Measurements from ENCODE around the gene ARHGAP45. TPM values are rescaled to one million over a fixed set of nuclear protein-coding genes. Genes with fewer than 3 reads are reported as not detected.
A peak's percentile ranks its signal among the peaks of the same experiment; 100 is the strongest.

Gene ARHGAP45
- total and polyA plus RNA-seq, 7 experiments from 2014 or later, result 305 to 1,030 (median 779) TPM

- ATAC-seq, result peak; percentile 63
- ChIA-PET POLR2A (interaction anchor here (0.6 to 9.4 kb wide), 23 partner anchors 8 to 449 kb away, joined by 3 to 342 read pairs (median 5); partner anchors contain the start of genes ARHGAP45, CIRBP, CNN2 and GPX4), CTCF (interaction anchor here (0.6 to 3.1 kb wide), 10 partner anchors 10 to 1706 kb away, joined by 3 to 13 read pairs (median 4); partner anchors contain the start of genes CIRBP, CNN2 and RNU6-2)
- Histone ChIP-seq H3K9me3 (ENCODE audit: control insufficient read depth in 2 of 3, low read length in 3 of 3) (no peaks in the 10 kb centered on the region), H3K36me3 (ENCODE audit: control insufficient read depth in 2 of 3, insufficient read depth in 3 of 3, low read length in 3 of 3) (peaks cover 6 to 46% (median 7%) of the 10 kb centered on the region in 3 experiments), H3K4me1 (ENCODE audit: control insufficient read depth in 2 of 2, insufficient read depth in 2 of 2, low read length in 2 of 2) (peaks cover 30 to 42% of the 10 kb centered on the region in 2 donors), H3K27me3 (ENCODE audit: control insufficient read depth in 2 of 2, insufficient read depth in 2 of 2, low read length in 2 of 2) (no peaks in the 10 kb centered on the region), H3K4me3 (ENCODE audit: low read length) (peak overlapping the region; percentile 74), H3K27ac (ENCODE audit: low read depth, low read length) (peak overlapping the region; percentile 74)
- H3K27me3 Mint-ChIP-seq, result no peaks in the 10 kb centered on the region
- peaks cover 0 to 2% (median 0%) of the 10 kb centered on the region in 11 donors for H3K9me3 Mint-ChIP-seq
- H3K4me3 Mint-ChIP-seq, result peak overlapping the region; percentile 95 to 100 (median 98)
- H3K36me3 Mint-ChIP-seq, result peaks cover 6 to 30% (median 14%) of the 10 kb centered on the region in 5 donors
- H3K4me1 Mint-ChIP-seq, result peaks cover 24 to 59% (median 49%) of the 10 kb centered on the region in 7 donors
- peak; percentile 70 to 90 (median 87) for DNase-seq
- intact Hi-C loops (cut with micrococcal nuclease), result loop anchor here (1.0 to 5.0 kb wide), 8 partner anchors 12 to 165 kb away; partner anchors contain the start of genes ARHGAP45 (in 2 of the 2), RNU6-2 (in 2 of the 2), TMEM259 (in 2 of the 2) and POLR2E (in 1 of the 2)
- peak overlapping the region; percentile 79 to 98 (median 95) for H3K27ac Mint-ChIP-seq
Measured at GRCh38 chr19:1040476-1041271, 26.3 kb upstream of the ARHGAP45 start.

- Histone ChIP-seq H3K36me3 (ENCODE audit: control insufficient read depth in 2 of 3, insufficient read depth in 3 of 3, low read length in 3 of 3) (peaks cover 2 to 46% (median 6%) of the 10 kb centered on the region in 3 experiments), H3K27me3 (ENCODE audit: control insufficient read depth in 2 of 2, insufficient read depth in 2 of 2, low read length in 2 of 2) (no peaks in the 10 kb centered on the region), H3K27ac (ENCODE audit: low read depth, low read length) (peak overlapping the region; percentile 74), H3K4me3 (ENCODE audit: low read length) (peak overlapping the region; percentile 74), H3K9me3 (ENCODE audit: control insufficient read depth in 2 of 3, low read length in 3 of 3) (no peaks in the 10 kb centered on the region), H3K4me1 (ENCODE audit: control insufficient read depth in 2 of 2, insufficient read depth in 2 of 2, low read length in 2 of 2) (peaks cover 30 to 42% of the 10 kb centered on the region in 2 donors)
- intact Hi-C loops (cut with micrococcal nuclease), result loop anchor here (2.0 to 5.0 kb wide), 4 partner anchors 15 to 151 kb away; partner anchors contain the start of genes ARHGAP45 (in 1 of the 2) and POLR2E (in 1 of the 2)
- DNase-seq (no peak), ATAC-seq (no peak)
- POLR2A ChIA-PET, result interaction anchor here (0.7 to 9.4 kb wide), 14 partner anchors 10 to 227 kb away, joined by 3 to 342 read pairs (median 8); partner anchors contain the start of genes ARHGAP45, CIRBP, CNN2 and GPX4
- Mint-ChIP-seq H3K4me3 (peak overlapping the region; percentile 95 to 100 (median 98)), H3K36me3 (peaks cover 6 to 25% (median 13%) of the 10 kb centered on the region in 5 donors), H3K27me3 (no peaks in the 10 kb centered on the region), H3K27ac (peak overlapping the region in 8 of 9 donors; percentile 79 to 98 (median 96)), H3K4me1 (peaks cover 24 to 53% (median 43%) of the 10 kb centered on the region in 7 donors), H3K9me3 (peaks cover 0 to 2% (median 0%) of the 10 kb centered on the region in 11 donors)
- CTCF ChIA-PET, result interaction anchor here (0.6 to 3.1 kb wide), 6 partner anchors 8 to 1706 kb away, joined by 3 to 13 read pairs (median 3); no protein-coding TSS in a partner anchor
Measured at GRCh38 chr19:1041272-1041834, 25.6 kb upstream of the ARHGAP45 start.

- Mint-ChIP-seq H3K27me3 (no peaks in the 10 kb centered on the region), H3K4me1 (peaks cover 24 to 46% (median 39%) of the 10 kb centered on the region in 7 donors), H3K9me3 (peaks cover 0 to 2% (median 0%) of the 10 kb centered on the region in 11 donors), H3K36me3 (peaks cover 6 to 22% (median 11%) of the 10 kb centered on the region in 5 donors), H3K4me3 (peak overlapping the region in 5 of 10 donors; percentile 57 to 100 (median 98)), H3K27ac (peak overlapping the region in 1 of 9 donors; percentile 48)
- Histone ChIP-seq H3K36me3 (ENCODE audit: control insufficient read depth in 2 of 3, insufficient read depth in 3 of 3, low read length in 3 of 3) (peaks cover 0 to 49% (median 6%) of the 10 kb centered on the region in 3 experiments), H3K27me3 (ENCODE audit: control insufficient read depth in 2 of 2, insufficient read depth in 2 of 2, low read length in 2 of 2) (no peaks in the 10 kb centered on the region), H3K27ac (ENCODE audit: low read depth, low read length) (peak overlapping the region; percentile 74), H3K9me3 (ENCODE audit: control insufficient read depth in 2 of 3, low read length in 3 of 3) (no peaks in the 10 kb centered on the region), H3K4me1 (ENCODE audit: control insufficient read depth in 2 of 2, insufficient read depth in 2 of 2, low read length in 2 of 2) (peaks cover 30 to 42% of the 10 kb centered on the region in 2 donors), H3K4me3 (ENCODE audit: low read length) (no peak overlapping the region)
- intact Hi-C loops (cut with micrococcal nuclease), result loop anchor here (2.0 to 5.0 kb wide), 4 partner anchors 15 to 150 kb away; partner anchors contain the start of genes ARHGAP45 (in 1 of the 2) and POLR2E (in 1 of the 2)
- CTCF ChIA-PET, result interaction anchor here (0.6 to 3.1 kb wide), 4 partner anchors 9 to 22 kb away, joined by 3 to 13 read pairs (median 3); no protein-coding TSS in a partner anchor
- POLR2A ChIA-PET, result interaction anchor here (0.9 to 9.4 kb wide), 10 partner anchors 9 to 62 kb away, joined by 3 to 342 read pairs (median 7); partner anchors contain the start of genes ARHGAP45, CNN2, GPX4 and RNU6-2
- DNase-seq (no peak), ATAC-seq (no peak)
Measured at GRCh38 chr19:1041835-1042685, 24.9 kb upstream of the ARHGAP45 start.

- Histone ChIP-seq H3K36me3 (ENCODE audit: control insufficient read depth in 2 of 3, insufficient read depth in 3 of 3, low read length in 3 of 3) (peaks cover 0 to 53% (median 0%) of the 10 kb centered on the region in 3 experiments), H3K27ac (ENCODE audit: low read depth, low read length) (no peak overlapping the region), H3K27me3 (ENCODE audit: control insufficient read depth in 2 of 2, insufficient read depth in 2 of 2, low read length in 2 of 2) (no peaks in the 10 kb centered on the region), H3K4me1 (ENCODE audit: control insufficient read depth in 2 of 2, insufficient read depth in 2 of 2, low read length in 2 of 2) (peaks cover 24 to 36% of the 10 kb centered on the region in 2 donors), H3K4me3 (ENCODE audit: low read length) (no peak overlapping the region), H3K9me3 (ENCODE audit: control insufficient read depth in 2 of 3, low read length in 3 of 3) (no peaks in the 10 kb centered on the region)
- POLR2A ChIA-PET, result interaction anchor here (0.9 to 9.4 kb wide), 7 partner anchors 9 to 59 kb away, joined by 3 to 342 read pairs (median 33); partner anchors contain the start of genes ARHGAP45, CNN2, RNU6-2 and TMEM259
- ATAC-seq (no peak), DNase-seq (no peak)
- H3K4me3 Mint-ChIP-seq, result peak overlapping the region in 4 of 10 donors; percentile 20 to 98 (median 43)
- H3K4me1 Mint-ChIP-seq, result peaks cover 17 to 39% (median 33%) of the 10 kb centered on the region in 7 donors
- CTCF ChIA-PET, result interaction anchor here (1.0 kb wide), 1 partner anchor 22 kb away, joined by 3 read pairs; no protein-coding TSS in a partner anchor
- peak overlapping the region in 1 of 9 donors; percentile 48 for H3K27ac Mint-ChIP-seq
- intact Hi-C loops (cut with micrococcal nuclease), result loop anchor here in 1 of 2 donors (5.0 kb wide), 1 partner anchor 149 kb away; no protein-coding TSS in a partner anchor
- no peaks in the 10 kb centered on the region for H3K27me3 Mint-ChIP-seq
- peaks cover 0 to 2% (median 0%) of the 10 kb centered on the region in 11 donors for H3K9me3 Mint-ChIP-seq
- peaks cover under 1 to 16% (median 5%) of the 10 kb centered on the region in 5 donors for H3K36me3 Mint-ChIP-seq
Measured at GRCh38 chr19:1042689-1043511, 24.1 kb upstream of the ARHGAP45 start.

- peaks cover 0 to 18% (median 11%) of the 10 kb centered on the region in 7 donors for H3K4me1 Mint-ChIP-seq
- Histone ChIP-seq H3K4me1 (ENCODE audit: control insufficient read depth in 2 of 2, insufficient read depth in 2 of 2, low read length in 2 of 2) (peaks cover 7 to 18% of the 10 kb centered on the region in 2 donors), H3K27ac (ENCODE audit: low read depth, low read length) (no peak overlapping the region), H3K27me3 (ENCODE audit: control insufficient read depth in 2 of 2, insufficient read depth in 2 of 2, low read length in 2 of 2) (no peaks in the 10 kb centered on the region), H3K4me3 (ENCODE audit: low read length) (no peak overlapping the region), H3K36me3 (ENCODE audit: control insufficient read depth in 2 of 3, insufficient read depth in 3 of 3, low read length in 3 of 3) (peaks cover 0 to 60% (median 0%) of the 10 kb centered on the region in 3 experiments), H3K9me3 (ENCODE audit: control insufficient read depth in 2 of 3, low read length in 3 of 3) (no peaks in the 10 kb centered on the region)
- ChIA-PET POLR2A (interaction anchor here (1.5 to 2.0 kb wide), 2 partner anchors 42 to 224 kb away, joined by 3 to 6 read pairs; partner anchors contain the start of gene CIRBP), CTCF (no interaction called here)
- ATAC-seq (peak; percentile 76), DNase-seq (peak in 8 of 9 donors; percentile 47 to 87 (median 66))
- H3K9me3 Mint-ChIP-seq, result no peaks in the 10 kb centered on the region
- peak overlapping the region in 2 of 10 donors; percentile 50 to 79 for H3K4me3 Mint-ChIP-seq
- intact Hi-C loops (cut with micrococcal nuclease), result no loop called here
- peak overlapping the region in 6 of 9 donors; percentile 25 to 83 (median 58) for H3K27ac Mint-ChIP-seq
- no peaks in the 10 kb centered on the region for H3K27me3 Mint-ChIP-seq
- H3K36me3 Mint-ChIP-seq, result peaks cover 0 to 4% (median 3%) of the 10 kb centered on the region in 5 donors
Measured at GRCh38 chr19:1045247-1045603, 21.7 kb upstream of the ARHGAP45 start.

Data from naive thymus-derived CD4-positive, alpha-beta T cell (primary cell).